CD4-positive, alpha-beta T cell treated with Interleukin-17A for 1 hour (primary cell): Measurements from ENCODE around the gene SLC51B.

ENCODE experiments used
- DNase-seq: peaks from one replicate; pipeline ENCODE4 v3.0.0-alpha.2; 2020

Gene SLC51B

DNA sequence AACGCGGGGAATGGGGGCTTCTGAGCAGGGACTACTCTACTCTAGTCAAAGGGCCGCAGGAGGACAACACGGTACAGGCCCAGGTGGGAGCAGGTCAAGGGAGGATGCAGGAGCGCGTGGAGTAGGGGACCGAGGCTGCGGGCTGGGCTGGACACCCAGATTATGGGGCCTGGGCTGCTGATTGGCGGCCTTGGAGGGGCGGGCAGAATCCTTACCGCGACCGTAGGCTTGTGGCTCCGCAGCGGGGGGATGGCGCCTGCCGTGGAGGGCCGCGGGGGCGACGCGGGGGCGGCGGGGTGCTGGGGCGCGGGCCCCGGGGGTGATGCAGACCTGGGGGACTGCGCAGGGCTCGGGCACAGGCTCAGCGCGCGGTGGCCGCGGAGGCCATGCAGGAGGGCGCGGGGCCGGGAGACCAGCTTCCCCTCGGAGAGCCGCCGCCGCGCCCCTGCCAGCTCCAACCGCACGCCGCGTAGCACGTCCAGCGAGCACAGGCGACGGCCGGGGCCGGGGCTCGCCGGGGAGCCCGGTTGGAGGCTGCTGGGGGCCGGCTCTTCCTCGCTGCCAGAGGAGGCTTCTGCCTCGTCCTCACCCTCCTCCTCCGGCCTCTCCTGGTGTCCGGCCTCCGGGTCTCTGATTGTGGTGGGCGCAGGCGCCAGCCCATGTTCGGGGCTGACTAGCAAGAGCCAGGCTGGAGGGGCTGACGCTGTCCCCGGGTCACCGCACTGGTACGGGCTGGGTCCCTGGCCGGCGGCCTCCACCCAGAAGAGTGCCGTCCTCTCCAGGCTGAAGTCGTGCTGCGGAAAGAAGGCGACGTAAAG lies 56.9 kb downstream of the SLC51B start:
- no peak for DNase-seq

DNA sequence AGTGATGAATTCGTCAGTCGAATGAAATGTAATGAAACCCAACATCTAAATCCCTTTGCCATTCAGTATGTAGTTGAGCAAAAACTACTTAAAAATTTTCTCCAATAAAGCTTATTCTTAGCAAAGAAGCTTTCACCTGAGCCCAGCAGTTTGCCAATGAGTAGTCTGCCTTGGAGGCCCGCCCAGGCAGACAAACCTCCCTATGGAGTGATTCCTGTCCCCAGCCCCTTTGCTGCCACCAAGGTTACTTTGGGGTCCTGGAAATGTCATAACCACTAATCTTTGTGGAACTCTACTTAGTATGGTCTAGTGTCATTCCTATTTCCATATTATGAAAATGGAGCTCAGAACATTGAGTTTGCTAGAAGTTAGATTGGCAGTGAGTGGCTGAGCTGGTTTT lies 57.7 kb downstream of the SLC51B start:
- DNase-seq, result no peak
